ENCODE measurements around the gene IGF2BP3.

Gene IGF2BP3

GRCh38 chr7:23477962-23478866, 7.9 kb upstream of the IGF2BP3 start:
- no peak overlapping the region for H3K27ac ChIP-seq (ENCODE audit: low read depth, low read length, severe bottlenecking)
- peaks cover 10% of the 10 kb centered on the region for H3K36me3 ChIP-seq (ENCODE audit: control insufficient read depth, insufficient read depth, low read length)
- H3K9me3 ChIP-seq (ENCODE audit: control insufficient read depth, low read length), result no peaks in the 10 kb centered on the region
- 83% methylated on average over 1 of the region's 6 CpGs; no CpG with 5 or more reads in 1 of the 2 experiments for WGBS, 2 experiments (ENCODE audit: insufficient coverage in 2 of 2)
- H3K4me1 ChIP-seq (ENCODE audit: control insufficient read depth, insufficient read depth, low read length, poor library complexity, severe bottlenecking), result peaks cover 6% of the 10 kb centered on the region
- H3K4me3 ChIP-seq (ENCODE audit: extremely low read depth, insufficient read depth, low read length, poor library complexity, severe bottlenecking), result no peak overlapping the region

- no peaks in the 10 kb centered on the region for H3K9me3 ChIP-seq (ENCODE audit: control insufficient read depth, low read length)
- H3K4me1 ChIP-seq (ENCODE audit: control insufficient read depth, insufficient read depth, low read length, poor library complexity, severe bottlenecking), result peaks cover 11% of the 10 kb centered on the region
- H3K4me3 ChIP-seq (ENCODE audit: extremely low read depth, insufficient read depth, low read length, poor library complexity, severe bottlenecking), result peak overlapping the region; percentile 37
- no CpG with 5 or more reads among the region's 1 CpG for WGBS, 2 experiments (ENCODE audit: insufficient coverage in 2 of 2)
- H3K36me3 ChIP-seq (ENCODE audit: control insufficient read depth, insufficient read depth, low read length), result peaks cover 10% of the 10 kb centered on the region
- H3K27ac ChIP-seq (ENCODE audit: low read depth, low read length, severe bottlenecking), result no peak overlapping the region
Observed at GRCh38 chr7:23477157-23477499, 6.8 kb upstream of the IGF2BP3 start.

GRCh38 chr7:23476286-23477156, 6.2 kb upstream of the IGF2BP3 start:
- Histone ChIP-seq H3K9me3 (ENCODE audit: control insufficient read depth, low read length) (no peaks in the 10 kb centered on the region), H3K4me1 (ENCODE audit: control insufficient read depth, insufficient read depth, low read length, poor library complexity, severe bottlenecking) (peaks cover 11% of the 10 kb centered on the region), H3K36me3 (ENCODE audit: control insufficient read depth, insufficient read depth, low read length) (peaks cover 10% of the 10 kb centered on the region), H3K27ac (ENCODE audit: low read depth, low read length, severe bottlenecking) (peak overlapping the region; percentile 51), H3K4me3 (ENCODE audit: extremely low read depth, insufficient read depth, low read length, poor library complexity, severe bottlenecking) (peak overlapping the region; percentile 37)

GRCh38 chr7:23475576-23475839, 5.2 kb upstream of the IGF2BP3 start:
- H3K4me1 ChIP-seq (ENCODE audit: control insufficient read depth, insufficient read depth, low read length, poor library complexity, severe bottlenecking), result peaks cover 11% of the 10 kb centered on the region
- no peaks in the 10 kb centered on the region for H3K9me3 ChIP-seq (ENCODE audit: control insufficient read depth, low read length)
- peaks cover 6% of the 10 kb centered on the region for H3K36me3 ChIP-seq (ENCODE audit: control insufficient read depth, insufficient read depth, low read length)
- H3K27ac ChIP-seq (ENCODE audit: low read depth, low read length, severe bottlenecking), result peak overlapping the region; percentile 95
- peak overlapping the region; percentile 94 for H3K4me3 ChIP-seq (ENCODE audit: extremely low read depth, insufficient read depth, low read length, poor library complexity, severe bottlenecking)

DNA sequence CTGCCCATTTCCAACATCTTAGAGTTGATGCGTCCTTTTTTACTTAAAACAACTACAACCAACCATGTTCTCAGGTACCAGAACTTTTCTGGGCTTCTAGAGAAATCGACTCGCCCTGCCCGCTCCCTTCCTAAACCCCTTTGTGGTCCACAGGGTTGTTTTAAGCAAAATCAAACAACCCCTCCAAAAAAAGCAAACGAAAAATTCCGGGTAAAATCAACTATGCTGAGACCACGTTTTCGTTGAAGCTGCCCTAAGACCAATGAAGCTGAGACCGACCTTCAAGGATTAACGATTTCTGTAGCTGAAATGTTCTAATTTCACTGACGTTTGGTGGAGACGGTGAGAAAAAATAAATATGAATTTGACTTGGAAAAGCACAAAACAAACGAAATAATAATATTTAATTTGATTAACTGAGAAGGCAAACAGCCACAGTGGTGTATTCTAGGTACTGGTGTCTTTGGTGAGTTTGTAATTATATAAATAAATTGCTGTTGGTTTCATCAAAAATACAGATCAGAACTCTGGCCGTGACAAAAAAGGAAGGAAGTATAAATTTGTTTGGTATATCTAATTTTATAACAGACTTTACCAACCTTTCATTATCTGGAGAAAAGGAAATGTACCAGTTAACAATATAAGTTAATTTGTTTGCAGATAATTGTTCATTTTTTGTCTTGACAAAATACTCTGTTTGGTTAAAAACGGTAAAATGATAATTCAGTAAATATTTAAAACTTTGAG, 4.7 kb upstream of the IGF2BP3 start:
- H3K4me3 ChIP-seq (ENCODE audit: extremely low read depth, insufficient read depth, low read length, poor library complexity, severe bottlenecking), result peak overlapping the region; percentile 94
- peaks cover 11% of the 10 kb centered on the region for H3K4me1 ChIP-seq (ENCODE audit: control insufficient read depth, insufficient read depth, low read length, poor library complexity, severe bottlenecking)
- peak overlapping the region; percentile 95 for H3K27ac ChIP-seq (ENCODE audit: low read depth, low read length, severe bottlenecking)
- peaks cover 1% of the 10 kb centered on the region for H3K36me3 ChIP-seq (ENCODE audit: control insufficient read depth, insufficient read depth, low read length)
- no peaks in the 10 kb centered on the region for H3K9me3 ChIP-seq (ENCODE audit: control insufficient read depth, low read length)
- WGBS, 2 experiments (ENCODE audit: insufficient coverage in 2 of 2), result 0% methylated on average over 7 to 10 of the region's 15 CpGs

- Histone ChIP-seq H3K4me3 (ENCODE audit: extremely low read depth, insufficient read depth, low read length, poor library complexity, severe bottlenecking) (peak overlapping the region; percentile 94), H3K9me3 (ENCODE audit: control insufficient read depth, low read length) (no peaks in the 10 kb centered on the region), H3K27ac (ENCODE audit: low read depth, low read length, severe bottlenecking) (peak overlapping the region; percentile 95), H3K4me1 (ENCODE audit: control insufficient read depth, insufficient read depth, low read length, poor library complexity, severe bottlenecking) (peaks cover 11% of the 10 kb centered on the region), H3K36me3 (ENCODE audit: control insufficient read depth, insufficient read depth, low read length) (no peaks in the 10 kb centered on the region)
- 0% methylated on average over 59 to 62 of the region's 66 CpGs for WGBS, 2 experiments (ENCODE audit: insufficient coverage in 2 of 2)
Observed at GRCh38 chr7:23474094-23474828, 4.0 kb upstream of the IGF2BP3 start.

DNA sequence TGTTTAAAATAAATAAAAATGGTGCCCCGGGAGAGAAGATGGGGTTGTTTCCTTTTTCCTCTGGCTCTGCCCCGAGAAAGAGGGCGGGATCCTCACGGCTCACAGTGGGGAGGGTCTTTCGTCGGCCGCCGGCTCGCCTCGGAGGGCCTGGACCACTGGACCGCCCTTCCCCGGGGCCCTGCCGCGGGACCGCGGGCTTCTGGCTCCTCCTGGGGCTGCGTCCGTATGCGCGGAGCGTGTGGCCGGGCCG, 3.5 kb upstream of the IGF2BP3 start:
- peaks cover 11% of the 10 kb centered on the region for H3K4me1 ChIP-seq (ENCODE audit: control insufficient read depth, insufficient read depth, low read length, poor library complexity, severe bottlenecking)
- 0 to 1% methylated on average over 10 to 20 of the region's 23 CpGs for WGBS, 2 experiments (ENCODE audit: insufficient coverage in 2 of 2)
- no peaks in the 10 kb centered on the region for H3K36me3 ChIP-seq (ENCODE audit: control insufficient read depth, insufficient read depth, low read length)
- H3K4me3 ChIP-seq (ENCODE audit: extremely low read depth, insufficient read depth, low read length, poor library complexity, severe bottlenecking), result peak overlapping the region; percentile 94
- no peaks in the 10 kb centered on the region for H3K9me3 ChIP-seq (ENCODE audit: control insufficient read depth, low read length)
- peak overlapping the region; percentile 95 for H3K27ac ChIP-seq (ENCODE audit: low read depth, low read length, severe bottlenecking)

DNA sequence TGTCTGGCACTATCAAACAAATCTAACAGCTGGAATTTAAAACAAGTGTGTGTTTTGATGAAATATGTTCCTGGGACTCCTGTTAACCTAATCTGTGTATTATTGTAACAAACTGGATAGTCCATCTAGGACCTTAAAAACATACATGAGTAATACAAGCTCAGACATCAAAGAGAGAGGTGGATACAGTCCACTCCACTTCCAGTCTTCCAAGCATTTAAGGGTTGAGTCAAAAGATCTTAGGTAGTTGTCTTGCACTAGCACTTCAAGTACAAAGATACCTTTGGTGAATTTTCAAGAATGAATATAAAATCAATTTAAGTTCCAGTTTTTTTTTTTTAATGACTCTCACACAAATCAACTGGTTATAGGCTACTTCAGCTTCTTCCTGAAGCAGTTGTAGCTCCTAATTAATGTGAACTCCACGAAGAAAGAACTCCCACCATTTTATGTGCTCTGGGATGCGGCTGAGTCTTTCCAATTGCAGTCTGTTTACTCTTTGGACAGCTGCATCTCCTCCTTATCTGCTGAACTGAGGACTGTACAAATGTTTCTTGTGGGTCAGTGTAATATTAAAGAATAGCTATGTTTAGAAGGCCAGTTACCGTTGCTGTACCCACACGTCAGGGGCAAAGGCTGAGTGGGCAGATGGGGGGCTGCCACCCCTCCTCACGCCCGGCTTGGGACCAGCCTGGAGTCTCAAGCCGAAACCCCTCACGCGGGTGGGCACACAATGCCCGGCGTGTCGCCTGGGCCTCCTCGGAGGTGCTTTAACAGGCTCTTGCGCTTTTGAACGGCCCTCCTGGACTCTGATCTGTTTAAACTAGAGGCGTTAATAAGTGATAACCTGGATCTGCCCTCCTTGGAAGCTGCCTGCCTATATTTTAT, 2.9 kb upstream of the IGF2BP3 start:
- H3K27ac ChIP-seq (ENCODE audit: low read depth, low read length, severe bottlenecking), result peak overlapping the region; percentile 95
- H3K9me3 ChIP-seq (ENCODE audit: control insufficient read depth, low read length), result no peaks in the 10 kb centered on the region
- no peaks in the 10 kb centered on the region for H3K36me3 ChIP-seq (ENCODE audit: control insufficient read depth, insufficient read depth, low read length)
- peaks cover 8% of the 10 kb centered on the region for H3K4me1 ChIP-seq (ENCODE audit: control insufficient read depth, insufficient read depth, low read length, poor library complexity, severe bottlenecking)
- H3K4me3 ChIP-seq (ENCODE audit: extremely low read depth, insufficient read depth, low read length, poor library complexity, severe bottlenecking), result peak overlapping the region; percentile 94
- WGBS, 2 experiments (ENCODE audit: insufficient coverage in 2 of 2), result 0 to 2% methylated on average over 11 to 12 of the region's 16 CpGs

- peak overlapping the region; percentile 95 for H3K27ac ChIP-seq (ENCODE audit: low read depth, low read length, severe bottlenecking)
- H3K36me3 ChIP-seq (ENCODE audit: control insufficient read depth, insufficient read depth, low read length), result no peaks in the 10 kb centered on the region
Observed at GRCh38 chr7:23472556-23472955, 2.3 kb upstream of the IGF2BP3 start.

GRCh38 chr7:23472046-23472445, 1.8 kb upstream of the IGF2BP3 start:
- 0 to 8% methylated on average over 2 of the region's 6 CpGs for WGBS, 2 experiments (ENCODE audit: insufficient coverage in 2 of 2)
- peak overlapping the region; percentile 57 for H3K27ac ChIP-seq (ENCODE audit: low read depth, low read length, severe bottlenecking)
- H3K4me3 ChIP-seq (ENCODE audit: extremely low read depth, insufficient read depth, low read length, poor library complexity, severe bottlenecking), result peak overlapping the region; percentile 94
- H3K4me1 ChIP-seq (ENCODE audit: control insufficient read depth, insufficient read depth, low read length, poor library complexity, severe bottlenecking), result peaks cover 6% of the 10 kb centered on the region
- H3K36me3 ChIP-seq (ENCODE audit: control insufficient read depth, insufficient read depth, low read length), result no peaks in the 10 kb centered on the region
- H3K9me3 ChIP-seq (ENCODE audit: control insufficient read depth, low read length), result no peaks in the 10 kb centered on the region

More at GRCh38 chr7:23472556-23472955, 2.3 kb upstream of the IGF2BP3 start:
- Histone ChIP-seq H3K4me1 (ENCODE audit: control insufficient read depth, insufficient read depth, low read length, poor library complexity, severe bottlenecking) (peaks cover 8% of the 10 kb centered on the region), H3K9me3 (ENCODE audit: control insufficient read depth, low read length) (no peaks in the 10 kb centered on the region), H3K4me3 (ENCODE audit: extremely low read depth, insufficient read depth, low read length, poor library complexity, severe bottlenecking) (peak overlapping the region; percentile 94)
